ENCODE measurements around the gene SLC25A42. TPM values are rescaled to one million over a fixed set of nuclear protein-coding genes. Genes with fewer than 3 reads are reported as not detected.

Gene SLC25A42
- polyA plus RNA-seq, 1 experiment = 5.8 TPM

- Histone ChIP-seq H3K27me3 (ENCODE audit: control insufficient read depth, insufficient read depth, low read length) (no peaks in the 10 kb centered on the region), H3K4me3 (ENCODE audit: low read depth, low read length) (no peak overlapping the region), H3K36me3 (ENCODE audit: control insufficient read depth, insufficient read depth, low read length) (no peaks in the 10 kb centered on the region)
- no peak for DNase-seq (ENCODE audit: low read depth)
- TF ChIP-seq, protein P1, sequence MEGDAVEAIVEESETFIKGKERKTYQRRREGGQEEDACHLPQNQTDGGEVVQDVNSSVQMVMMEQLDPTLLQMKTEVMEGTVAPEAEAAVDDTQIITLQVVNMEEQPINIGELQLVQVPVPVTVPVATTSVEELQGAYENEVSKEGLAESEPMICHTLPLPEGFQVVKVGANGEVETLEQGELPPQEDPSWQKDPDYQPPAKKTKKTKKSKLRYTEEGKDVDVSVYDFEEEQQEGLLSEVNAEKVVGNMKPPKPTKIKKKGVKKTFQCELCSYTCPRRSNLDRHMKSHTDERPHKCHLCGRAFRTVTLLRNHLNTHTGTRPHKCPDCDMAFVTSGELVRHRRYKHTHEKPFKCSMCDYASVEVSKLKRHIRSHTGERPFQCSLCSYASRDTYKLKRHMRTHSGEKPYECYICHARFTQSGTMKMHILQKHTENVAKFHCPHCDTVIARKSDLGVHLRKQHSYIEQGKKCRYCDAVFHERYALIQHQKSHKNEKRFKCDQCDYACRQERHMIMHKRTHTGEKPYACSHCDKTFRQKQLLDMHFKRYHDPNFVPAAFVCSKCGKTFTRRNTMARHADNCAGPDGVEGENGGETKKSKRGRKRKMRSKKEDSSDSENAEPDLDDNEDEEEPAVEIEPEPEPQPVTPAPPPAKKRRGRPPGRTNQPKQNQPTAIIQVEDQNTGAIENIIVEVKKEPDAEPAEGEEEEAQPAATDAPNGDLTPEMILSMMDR (IDR thresholded peaks at IDR 0.05; ENCODE audit: insufficient read depth, low read depth, low read length) = no peak
- CTCF ChIA-PET = interaction anchor here (1.5 kb wide), 1 partner anchor 12 kb away, joined by 12 read pairs; no protein-coding TSS in a partner anchor
- POLR2A ChIA-PET = no interaction called here
Measured at GRCh38 chr19:19162495-19162894, 98.7 kb downstream of the SLC25A42 start.

Other genes starting within 250 kb of the SLC25A42 start
- 15.4 and 24.1 TPM in 2 replicates for gene UPF1, start 232.0 kb upstream of the SLC25A42 start, polyA plus RNA-seq (2011; rRNA removed)
- gene CERS1, start 167.8 kb upstream of the SLC25A42 start, polyA plus RNA-seq (2011; rRNA removed) = 0.39 and 0.83 TPM in 2 replicates
- 161 and 309 TPM in 2 replicates for gene COPE, start 144.6 kb upstream of the SLC25A42 start, polyA plus RNA-seq (2011; rRNA removed)
- 45.0 and 70.0 TPM in 2 replicates for gene DDX49, start 144.3 kb upstream of the SLC25A42 start, polyA plus RNA-seq (2011; rRNA removed)
- gene HOMER3, start 122.8 kb upstream of the SLC25A42 start, polyA plus RNA-seq (2011; rRNA removed) = 44.7 and 55.3 TPM in 2 replicates
- gene SUGP2, start 30.5 kb upstream of the SLC25A42 start, polyA plus RNA-seq (2011; rRNA removed) = 33.0 and 37.4 TPM in 2 replicates
- 20.7 and 31.5 TPM in 2 replicates for gene ARMC6, start 30.4 kb upstream of the SLC25A42 start, polyA plus RNA-seq (2011; rRNA removed)
- 23.6 and 40.1 TPM in 2 replicates for gene TMEM161A, start 74.5 kb downstream of the SLC25A42 start, polyA plus RNA-seq (2011; rRNA removed)
- gene MEF2B, start 106.3 kb downstream of the SLC25A42 start, polyA plus RNA-seq (2011; rRNA removed) = 0.10 and 0.39 TPM in 2 replicates
- 23.2 and 27.5 TPM in 2 replicates for gene BORCS8, start 128.2 kb downstream of the SLC25A42 start, polyA plus RNA-seq (2011; rRNA removed)
- gene RFXANK, start 128.3 kb downstream of the SLC25A42 start, polyA plus RNA-seq (2011; rRNA removed) = 61.6 and 72.5 TPM in 2 replicates
- gene NR2C2AP, start 139.4 kb downstream of the SLC25A42 start, polyA plus RNA-seq (2011; rRNA removed) = 10.0 and 12.1 TPM in 2 replicates
- not detected in 2 replicates for gene NCAN, start 148.0 kb downstream of the SLC25A42 start, polyA plus RNA-seq (2011; rRNA removed)
- gene TM6SF2, start 209.3 kb downstream of the SLC25A42 start, polyA plus RNA-seq (2011; rRNA removed) = 3.1 and 5.6 TPM in 2 replicates